ENCODE results near the gene U2SURP.
"Not testable (repeated sequence)": the region's sequence is repeated elsewhere in the genome, so short reads cannot be mapped to it uniquely, and the experiment has no call there.

U2SURP gene

DNA sequence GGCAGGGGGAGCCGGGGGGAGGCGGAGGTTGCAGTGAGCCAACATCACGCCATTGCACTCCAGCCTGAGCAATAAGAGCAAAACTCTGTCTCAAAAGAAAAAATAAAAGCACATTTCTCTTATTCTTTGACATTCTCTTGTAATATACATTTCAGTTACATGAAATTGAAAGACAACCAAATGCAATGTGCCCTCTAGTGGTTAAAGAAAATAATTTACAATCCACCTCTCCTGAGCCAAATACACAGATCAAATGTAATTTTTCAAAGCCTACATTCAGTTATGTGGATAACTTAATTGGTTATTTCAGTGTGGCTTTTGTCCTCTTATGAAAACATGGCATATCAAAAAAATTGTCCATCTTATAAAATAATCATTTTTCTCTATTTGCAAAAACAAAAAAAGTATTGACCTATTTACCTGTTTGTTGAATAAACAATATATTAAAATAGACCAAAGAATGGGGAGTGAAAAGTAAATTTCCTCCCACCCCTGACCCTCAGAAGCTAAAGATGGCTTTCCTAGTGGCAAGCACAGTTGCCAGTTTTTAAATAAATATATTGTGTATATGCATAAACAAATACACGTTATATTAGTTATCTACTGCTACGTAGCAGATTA, 14.2 kb upstream of the U2SURP start:
- no peak overlapping the region for H3K4me3 ChIP-seq (ENCODE audit: low read length)
- no peaks in the 10 kb centered on the region for H3K79me2 ChIP-seq (ENCODE audit: control insufficient read depth, low read length)
- H3K4me2 ChIP-seq (ENCODE audit: low read length): no peak overlapping the region
- no peaks in the 10 kb centered on the region for H4K20me1 ChIP-seq (ENCODE audit: control insufficient read depth, insufficient read depth, low read depth, low read length)
- H3K27me3 ChIP-seq (ENCODE audit: control insufficient read depth, low read length): peaks cover 2% of the 10 kb centered on the region; the same call in 1 of the 2 replicates
- H3F3A ChIP-seq (ENCODE audit: control insufficient read depth, insufficient read depth): no peaks in the 10 kb centered on the region
- no peaks in the 10 kb centered on the region for H3K9me2 ChIP-seq (replicated peaks; ENCODE audit: control insufficient read depth, low read length)
- TF ChIP-seq, protein P1, sequence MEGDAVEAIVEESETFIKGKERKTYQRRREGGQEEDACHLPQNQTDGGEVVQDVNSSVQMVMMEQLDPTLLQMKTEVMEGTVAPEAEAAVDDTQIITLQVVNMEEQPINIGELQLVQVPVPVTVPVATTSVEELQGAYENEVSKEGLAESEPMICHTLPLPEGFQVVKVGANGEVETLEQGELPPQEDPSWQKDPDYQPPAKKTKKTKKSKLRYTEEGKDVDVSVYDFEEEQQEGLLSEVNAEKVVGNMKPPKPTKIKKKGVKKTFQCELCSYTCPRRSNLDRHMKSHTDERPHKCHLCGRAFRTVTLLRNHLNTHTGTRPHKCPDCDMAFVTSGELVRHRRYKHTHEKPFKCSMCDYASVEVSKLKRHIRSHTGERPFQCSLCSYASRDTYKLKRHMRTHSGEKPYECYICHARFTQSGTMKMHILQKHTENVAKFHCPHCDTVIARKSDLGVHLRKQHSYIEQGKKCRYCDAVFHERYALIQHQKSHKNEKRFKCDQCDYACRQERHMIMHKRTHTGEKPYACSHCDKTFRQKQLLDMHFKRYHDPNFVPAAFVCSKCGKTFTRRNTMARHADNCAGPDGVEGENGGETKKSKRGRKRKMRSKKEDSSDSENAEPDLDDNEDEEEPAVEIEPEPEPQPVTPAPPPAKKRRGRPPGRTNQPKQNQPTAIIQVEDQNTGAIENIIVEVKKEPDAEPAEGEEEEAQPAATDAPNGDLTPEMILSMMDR (IDR thresholded peaks at IDR 0.05; ENCODE audit: low read depth, low read length, poor library complexity, severe bottlenecking): peak; percentile 67
- no peak for TF ChIP-seq EZH2phosphoT487 (IDR thresholded peaks at IDR 0.05; ENCODE audit: borderline replicate concordance, low read length)
- H3K27ac ChIP-seq (ENCODE audit: low read depth, low read length): no peak overlapping the region
- H3K9me3 ChIP-seq (ENCODE audit: control insufficient read depth, insufficient read depth, low read length): no peaks in the 10 kb centered on the region
- peaks cover 6% of the 10 kb centered on the region for H3K4me1 ChIP-seq (ENCODE audit: control insufficient read depth, low read length)
- H3K36me3 ChIP-seq (ENCODE audit: control insufficient read depth, low read length): no peaks in the 10 kb centered on the region

- Histone ChIP-seq H4K20me1 (ENCODE audit: control insufficient read depth, insufficient read depth, low read depth, low read length) (no peaks in the 10 kb centered on the region), H3F3A (ENCODE audit: control insufficient read depth, insufficient read depth) (no peaks in the 10 kb centered on the region), H3K9me3 (ENCODE audit: control insufficient read depth, insufficient read depth, low read length) (no peaks in the 10 kb centered on the region), H3K4me2 (ENCODE audit: low read length) (no peak overlapping the region), H3K79me2 (ENCODE audit: control insufficient read depth, low read length) (no peaks in the 10 kb centered on the region), H3K4me3 (ENCODE audit: low read length) (no peak overlapping the region), H3K27ac (ENCODE audit: low read depth, low read length) (no peak overlapping the region), H3K4me1 (ENCODE audit: control insufficient read depth, low read length) (peaks cover 2% of the 10 kb centered on the region), H3K27me3 (ENCODE audit: control insufficient read depth, low read length) (peaks cover 2% of the 10 kb centered on the region; the same call in 1 of the 2 replicates), H3K9me2 (replicated peaks; ENCODE audit: control insufficient read depth, low read length) (no peaks in the 10 kb centered on the region), H3K36me3 (ENCODE audit: control insufficient read depth, low read length) (no peaks in the 10 kb centered on the region)
- TF ChIP-seq EZH2phosphoT487 (IDR thresholded peaks at IDR 0.05; ENCODE audit: borderline replicate concordance, low read length): no peak
- TF ChIP-seq, protein P1 (IDR thresholded peaks at IDR 0.05; ENCODE audit: low read depth, low read length, poor library complexity, severe bottlenecking): no peak
Measured at GRCh38 chr3:142987707-142988106, 13.7 kb upstream of the U2SURP start.

DNA sequence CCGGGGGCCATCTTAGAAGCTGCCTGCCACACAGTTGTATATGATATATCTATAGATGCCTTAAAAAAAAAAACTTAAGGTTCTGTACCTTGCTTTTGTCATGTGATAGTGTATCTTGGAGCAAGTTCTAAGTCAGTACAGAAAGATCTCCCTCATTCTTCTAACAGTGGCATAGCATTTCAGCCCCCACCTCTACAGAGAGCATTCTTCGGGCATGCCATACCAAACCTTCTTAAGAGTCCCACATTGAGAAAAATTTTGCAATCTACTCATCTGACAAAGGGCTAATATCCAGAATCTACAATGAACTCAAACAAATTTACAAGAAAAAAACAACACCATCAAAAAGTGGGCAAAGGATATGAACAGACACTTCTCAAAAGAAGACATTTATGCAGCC, 13.1 kb upstream of the U2SURP start:
- H3K36me3 ChIP-seq (ENCODE audit: control insufficient read depth, low read length); H3K9me3 ChIP-seq (ENCODE audit: control insufficient read depth, insufficient read depth, low read length); H4K20me1 ChIP-seq (ENCODE audit: control insufficient read depth, insufficient read depth, low read depth, low read length); H3K4me1 ChIP-seq (ENCODE audit: control insufficient read depth, low read length); H3K4me2 ChIP-seq (ENCODE audit: low read length); H3F3A ChIP-seq (ENCODE audit: control insufficient read depth, insufficient read depth); H3K27me3 ChIP-seq (ENCODE audit: control insufficient read depth, low read length); H3K4me3 ChIP-seq (ENCODE audit: low read length); H3K9me2 ChIP-seq (replicated peaks; ENCODE audit: control insufficient read depth, low read length); H3K27ac ChIP-seq (ENCODE audit: low read depth, low read length); H3K79me2 ChIP-seq (ENCODE audit: control insufficient read depth, low read length): not testable (repeated sequence)

- H3K27me3 ChIP-seq (ENCODE audit: control insufficient read depth, low read length); H3K4me3 ChIP-seq (ENCODE audit: low read length); H3K4me1 ChIP-seq (ENCODE audit: control insufficient read depth, low read length); H3K9me3 ChIP-seq (ENCODE audit: control insufficient read depth, insufficient read depth, low read length); H3F3A ChIP-seq (ENCODE audit: control insufficient read depth, insufficient read depth); H3K9me2 ChIP-seq (replicated peaks; ENCODE audit: control insufficient read depth, low read length); H3K79me2 ChIP-seq (ENCODE audit: control insufficient read depth, low read length); H3K27ac ChIP-seq (ENCODE audit: low read depth, low read length); H3K36me3 ChIP-seq (ENCODE audit: control insufficient read depth, low read length); H4K20me1 ChIP-seq (ENCODE audit: control insufficient read depth, insufficient read depth, low read depth, low read length); H3K4me2 ChIP-seq (ENCODE audit: low read length): not testable (repeated sequence)
Measured at GRCh38 chr3:142988826-142989225, 12.5 kb upstream of the U2SURP start.

All from DOHH2 (cell line).